ENCODE data around the gene UXS1. TPM values are rescaled to one million over a fixed set of nuclear protein-coding genes. Genes with fewer than 3 reads are reported as not detected.

The UXS1 gene
- total and polyA plus RNA-seq, 3 donors from 2014 or later = 51.3 to 95.1 (median 76.6) TPM

GRCh38 chr2:106147665-106148064 is 46.4 kb downstream of the UXS1 start:
- 91 to 93% methylated on average over 3 of the region's 3 CpGs for WGBS, 2 donors
- no peak for DNase-seq
- intact Hi-C loops (cut with DNase I; ENCODE audit: low total_unique reads) = no loop called here
- H3K4me3 ChIP-seq = no peak overlapping the region
- no peaks in the 10 kb centered on the region for H3K9me3 ChIP-seq
- TF ChIP-seq CTCF (IDR thresholded peaks at IDR 0.05) (no peak), POLR2A (IDR thresholded peaks at IDR 0.05) (no peak)
- no peaks in the 10 kb centered on the region for H3K36me3 ChIP-seq (ENCODE audit: low read depth, missing control alignments)
- no peaks in the 10 kb centered on the region for H3K4me1 ChIP-seq
- no peak overlapping the region for H3K27ac ChIP-seq
- H3K27me3 ChIP-seq = no peaks in the 10 kb centered on the region

- intact Hi-C loops (cut with DNase I; ENCODE audit: low total_unique reads) = no loop called here
- no peak for TF ChIP-seq POLR2A (IDR thresholded peaks at IDR 0.05)
- TF ChIP-seq CTCF (IDR thresholded peaks at IDR 0.05) = no peak
- 61 to 68% methylated on average over 3 of the region's 3 CpGs for WGBS, 2 donors
- no peak for DNase-seq
- Histone ChIP-seq H3K4me1 (no peaks in the 10 kb centered on the region), H3K27me3 (no peaks in the 10 kb centered on the region), H3K4me3 (no peak overlapping the region), H3K36me3 (ENCODE audit: low read depth, missing control alignments) (no peaks in the 10 kb centered on the region), H3K27ac (no peak overlapping the region), H3K9me3 (no peaks in the 10 kb centered on the region)
Observed at GRCh38 chr2:106147159-106147558, 46.9 kb downstream of the UXS1 start.

- H3K27me3 ChIP-seq = no peaks in the 10 kb centered on the region
- whole genome bisulfite sequencing, 2 donors = 86 to 89% methylated on average over 19 to 21 of the region's 21 CpGs
- H3K9me3 ChIP-seq = no peaks in the 10 kb centered on the region
- H3K36me3 ChIP-seq (ENCODE audit: low read depth, missing control alignments) = no peaks in the 10 kb centered on the region
- no peak for TF ChIP-seq CTCF (IDR thresholded peaks at IDR 0.05)
- no peak for TF ChIP-seq POLR2A (IDR thresholded peaks at IDR 0.05)
- H3K4me3 ChIP-seq = no peak overlapping the region
- no peak overlapping the region for H3K27ac ChIP-seq
- DNase-seq = no peak
- no peaks in the 10 kb centered on the region for H3K4me1 ChIP-seq
- intact Hi-C loops (cut with DNase I; ENCODE audit: low total_unique reads) = no loop called here
Observed at GRCh38 chr2:106144621-106145331, 49.3 kb downstream of the UXS1 start.

GRCh38 chr2:106143495-106144215 is 50.4 kb downstream of the UXS1 start:
- intact Hi-C loops (cut with DNase I; ENCODE audit: low total_unique reads) = no loop called here
- no peak overlapping the region for H3K27ac ChIP-seq
- no peaks in the 10 kb centered on the region for H3K4me1 ChIP-seq
- H3K36me3 ChIP-seq (ENCODE audit: low read depth, missing control alignments) = no peaks in the 10 kb centered on the region
- 90 to 93% methylated on average over 7 of the region's 7 CpGs for WGBS, 2 donors
- no peaks in the 10 kb centered on the region for H3K9me3 ChIP-seq
- no peaks in the 10 kb centered on the region for H3K27me3 ChIP-seq
- TF ChIP-seq POLR2A (IDR thresholded peaks at IDR 0.05) = no peak
- TF ChIP-seq CTCF (IDR thresholded peaks at IDR 0.05) = no peak
- DNase-seq = no peak
- no peak overlapping the region for H3K4me3 ChIP-seq
